OCI-LY7 (cell line): ENCODE measurements around the gene C4BPA. TPM values are rescaled to one million over a fixed set of nuclear protein-coding genes. Genes with fewer than 3 reads are reported as not detected.

Experiments used
- BruUV-seq: library from RNA; stranded (reverse); fragments of 400-500 nt; replicated peaks from 2 replicates; lab custom pipeline; 2021; lab: Mats Ljungman, UMichigan
- CTCF ChIA-PET: fragments of 300-600 bp; sonication (Branson Sonifier 250); formaldehyde crosslinking; loops from one replicate; lab custom pipeline; 2022; ENCODE audit warnings: antibody characterized with exemption; ENCODE audit not compliant: unreplicated experiment; lab: Charles Lee
- POLR2A ChIA-PET: fragments of 300-600 bp; sonication (Branson Sonifier 250); formaldehyde crosslinking; loops from one replicate; lab custom pipeline; 2022; ENCODE audit warnings: antibody characterized with exemption; lab: Charles Lee
- DNase-seq: peaks from one replicate; pipeline ENCODE4 v3.0.0-alpha.2; 2015; ENCODE audit warnings: low spot score
- H2AFZ ChIP-seq: fragments of 200-600 bp; sonication (generic), shearing (Covaris generic); 2 replicates; pipeline ENCODE4 v1.6.1; 2014; ENCODE audit warnings: mild to moderate bottlenecking, antibody characterized with exemption, low read length, moderate library complexity
- H3K27ac ChIP-seq: fragments of 200-600 bp; sonication (generic); 2 replicates; pipeline ENCODE4 v1.5.1; 2014; ENCODE audit warnings: mixed run types, low read depth, mild to moderate bottlenecking, moderate library complexity, low read length, inconsistent platforms; ENCODE audit not compliant: poor library complexity, severe bottlenecking
- H3K36me3 ChIP-seq: fragments of 200-600 bp; sonication (generic); 2 replicates; pipeline ENCODE4 v1.6.1; 2014; ENCODE audit warnings: mild to moderate bottlenecking, antibody characterized with exemption, low read length, moderate library complexity, mixed read lengths; ENCODE audit not compliant: insufficient read depth
- H3K4me1 ChIP-seq: fragments of 200-600 bp; sonication (generic); 2 replicates; pipeline ENCODE4 v1.5.1; 2014; ENCODE audit warnings: mild to moderate bottlenecking, low read length; ENCODE audit not compliant: insufficient read depth, poor library complexity, severe bottlenecking
- H3K4me2 ChIP-seq: fragments of 200-600 bp; sonication (generic); 2 replicates; pipeline ENCODE4 v1.6.1; 2014; ENCODE audit warnings: mild to moderate bottlenecking, low read length
- H3K4me3 ChIP-seq: fragments of 200-600 bp; sonication (generic); 2 replicates; pipeline ENCODE4 v1.5.1; 2014; ENCODE audit warnings: mild to moderate bottlenecking, low read depth, low read length; ENCODE audit not compliant: poor library complexity, severe bottlenecking
- H3K79me2 ChIP-seq: fragments of 200-600 bp; sonication (generic); 2 replicates; pipeline ENCODE4 v1.6.1; 2016; ENCODE audit warnings: low read depth, mild to moderate bottlenecking, low read length, moderate library complexity, mixed read lengths; ENCODE audit not compliant: insufficient read depth
- H3K9me2 ChIP-seq: fragments of 200-600 bp; sonication (generic); 2 replicates; pipeline ENCODE4 v1.6.1; 2016; ENCODE audit warnings: mild to moderate bottlenecking, low read length, mixed read lengths; ENCODE audit not compliant: insufficient read depth
- H3K9me3 ChIP-seq: fragments of 200-600 bp; sonication (generic); 2 replicates; pipeline ENCODE4 v1.6.1; 2014; ENCODE audit warnings: mild to moderate bottlenecking, mixed run types, low read length, mixed read lengths
- H4K20me1 ChIP-seq: fragments of 200-600 bp; sonication (generic); 2 replicates; pipeline ENCODE4 v1.6.1; 2014; ENCODE audit warnings: mild to moderate bottlenecking, antibody characterized with exemption, low read length, moderate library complexity, mixed read lengths; ENCODE audit not compliant: insufficient read depth
- EZH2phosphoT487 ChIP-seq: fragments of 200-600 bp; sonication (generic); IDR thresholded peaks from 2 replicates; pipeline ENCODE4 v1.6.1; 2018; ENCODE audit warnings: low read depth, borderline replicate concordance, mild to moderate bottlenecking, mixed run types, antibody characterized with exemption, low read length, moderate library complexity, mixed read lengths
- intact Hi-C: fragments of 100-400 bp; cut with micrococcal nuclease; formaldehyde crosslinking; loops from one replicate; pipeline ENCODE4 v1.10.0; 2022; ENCODE audit not compliant: unreplicated experiment
- total RNA-seq, 2 experiments: library from RNA; depleted of rRNA in 1 of 2; stranded (reverse); fragments of >200 nt in 1 of 2; shearing (Covaris generic) in 1 of 2; gene quantifications; 2 replicates each; pipeline ENCODE4 v1.2.3, GENCODE V29; 2014 to 2022
- TF ChIP-seq, protein P1 (sequence below): fragments of 200-600 bp; sonication (generic); conservative IDR thresholded peaks from 2 replicates; pipeline ENCODE4 v1.5.1; 2014; ENCODE audit warnings: mild to moderate bottlenecking, antibody characterized with exemption, low read length, moderate library complexity, mixed read lengths

C4BPA gene
- total RNA-seq, 2 experiments from 2014 or later, result not detected

DNA sequence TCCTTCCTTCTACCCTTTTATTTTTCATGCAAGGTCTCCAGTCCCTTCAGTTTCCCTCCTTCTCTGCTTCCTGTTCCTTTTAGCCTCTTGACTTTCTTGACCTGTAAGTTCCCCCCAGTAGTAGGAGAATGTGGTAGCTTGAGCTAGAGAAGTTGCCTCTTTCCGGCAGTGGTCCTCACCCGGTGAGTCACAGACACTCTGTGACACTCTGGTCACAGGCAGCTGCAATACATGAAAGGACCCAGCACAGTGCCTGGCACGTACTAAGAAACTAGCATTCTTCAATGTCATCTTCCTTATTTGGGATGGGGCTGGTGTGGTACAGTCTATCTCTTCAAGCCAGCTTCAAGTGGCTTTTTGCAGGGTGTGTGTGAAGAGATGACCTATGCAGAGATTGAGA, 35.0 kb upstream of the C4BPA start:
- no TSS peak for BruUV-seq
- Histone ChIP-seq H3K36me3 (peaks cover 46% of the 10 kb centered on the region), H3K9me3 (no peaks in the 10 kb centered on the region), H4K20me1 (no peaks in the 10 kb centered on the region), H3K9me2 (no peaks in the 10 kb centered on the region), H3K27ac (no peak overlapping the region), H3K4me3 (no peak overlapping the region), H3K79me2 (no peaks in the 10 kb centered on the region), H3K4me2 (no peak overlapping the region), H3K4me1 (peaks cover 6% of the 10 kb centered on the region), H2AFZ (no peak overlapping the region)
- CTCF ChIA-PET, result no interaction called here
- TF ChIP-seq EZH2phosphoT487, result no peak
- intact Hi-C loops, result no loop called here
- POLR2A ChIA-PET, result interaction anchor here (2.0 kb wide), 1 partner anchor 16 kb away, joined by 5 read pairs; the partner anchor contains the start of gene PFKFB2
- DNase-seq, result no peak

DNA sequence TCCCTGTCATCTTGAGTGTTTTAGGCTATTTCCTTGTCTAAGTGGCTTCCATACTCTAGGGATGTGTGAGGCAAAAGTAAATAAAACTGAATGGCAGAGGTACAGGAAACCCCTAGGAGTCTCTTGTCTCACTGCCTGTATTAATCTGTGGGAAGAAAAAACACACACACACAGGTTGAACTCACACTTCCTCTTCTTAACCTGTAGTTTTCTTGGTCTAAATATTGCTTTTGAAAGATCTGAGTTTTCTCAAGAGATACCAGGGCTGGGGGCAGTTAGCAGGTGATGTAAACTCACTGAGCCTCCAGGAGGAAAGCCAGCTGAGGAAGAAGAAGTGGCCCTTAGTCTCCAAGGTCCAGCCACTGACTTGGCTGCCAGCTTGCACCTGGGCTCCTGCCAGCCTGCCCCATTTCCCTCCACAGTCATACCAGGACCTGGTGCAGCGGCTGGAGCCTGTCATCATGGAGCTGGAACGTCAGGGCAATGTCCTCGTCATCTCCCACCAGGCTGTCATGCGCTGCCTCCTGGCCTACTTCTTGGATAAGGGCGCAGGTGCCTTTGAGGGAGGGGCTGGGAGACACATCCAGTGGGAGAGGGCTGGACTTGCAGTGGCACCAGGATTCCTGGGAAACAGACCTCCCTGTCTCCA, 34.1 kb upstream of the C4BPA start:
- DNase-seq, result no peak
- H3K4me3 ChIP-seq, result no peak overlapping the region
- intact Hi-C loops, result loop anchor here (10.0 kb wide), 1 partner anchor 65 kb away; no protein-coding TSS in a partner anchor
- TF ChIP-seq EZH2phosphoT487, result no peak
- TF ChIP-seq, protein P1, sequence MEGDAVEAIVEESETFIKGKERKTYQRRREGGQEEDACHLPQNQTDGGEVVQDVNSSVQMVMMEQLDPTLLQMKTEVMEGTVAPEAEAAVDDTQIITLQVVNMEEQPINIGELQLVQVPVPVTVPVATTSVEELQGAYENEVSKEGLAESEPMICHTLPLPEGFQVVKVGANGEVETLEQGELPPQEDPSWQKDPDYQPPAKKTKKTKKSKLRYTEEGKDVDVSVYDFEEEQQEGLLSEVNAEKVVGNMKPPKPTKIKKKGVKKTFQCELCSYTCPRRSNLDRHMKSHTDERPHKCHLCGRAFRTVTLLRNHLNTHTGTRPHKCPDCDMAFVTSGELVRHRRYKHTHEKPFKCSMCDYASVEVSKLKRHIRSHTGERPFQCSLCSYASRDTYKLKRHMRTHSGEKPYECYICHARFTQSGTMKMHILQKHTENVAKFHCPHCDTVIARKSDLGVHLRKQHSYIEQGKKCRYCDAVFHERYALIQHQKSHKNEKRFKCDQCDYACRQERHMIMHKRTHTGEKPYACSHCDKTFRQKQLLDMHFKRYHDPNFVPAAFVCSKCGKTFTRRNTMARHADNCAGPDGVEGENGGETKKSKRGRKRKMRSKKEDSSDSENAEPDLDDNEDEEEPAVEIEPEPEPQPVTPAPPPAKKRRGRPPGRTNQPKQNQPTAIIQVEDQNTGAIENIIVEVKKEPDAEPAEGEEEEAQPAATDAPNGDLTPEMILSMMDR, result no peak
- H2AFZ ChIP-seq, result no peak overlapping the region
- no peaks in the 10 kb centered on the region for H4K20me1 ChIP-seq
- no peak overlapping the region for H3K27ac ChIP-seq
- no peak overlapping the region for H3K4me2 ChIP-seq
- no peaks in the 10 kb centered on the region for H3K9me3 ChIP-seq
- POLR2A ChIA-PET, result no interaction called here
- CTCF ChIA-PET, result interaction anchor here (0.5 kb wide), 1 partner anchor 15 kb away, joined by 3 read pairs; no protein-coding TSS in a partner anchor
- H3K4me1 ChIP-seq, result peaks cover 6% of the 10 kb centered on the region
- no peaks in the 10 kb centered on the region for H3K9me2 ChIP-seq
- no TSS peak for BruUV-seq
- H3K79me2 ChIP-seq, result no peaks in the 10 kb centered on the region
- peaks cover 37% of the 10 kb centered on the region for H3K36me3 ChIP-seq

DNA sequence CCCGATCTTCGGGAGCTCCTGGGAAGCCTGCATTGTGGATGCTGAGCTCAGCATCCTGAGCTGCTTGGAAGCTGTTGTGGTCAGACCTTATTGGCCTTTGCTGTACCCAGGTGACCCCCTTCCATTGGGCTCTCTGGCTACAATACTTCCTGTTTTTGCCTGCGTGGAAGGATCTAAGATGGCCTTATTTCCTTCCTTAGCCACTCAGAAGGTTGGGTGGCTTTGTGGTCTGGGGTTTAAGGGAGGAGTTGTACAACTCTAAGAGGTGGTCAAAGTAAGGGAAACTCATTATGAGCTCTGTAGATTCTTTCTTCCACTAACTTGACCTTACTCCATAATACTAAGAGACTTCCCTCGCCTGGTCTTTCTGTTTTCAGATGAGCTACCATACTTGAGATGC, 33.2 kb upstream of the C4BPA start:
- Histone ChIP-seq H3K4me2 (no peak overlapping the region), H3K9me2 (no peaks in the 10 kb centered on the region), H3K36me3 (peaks cover 35% of the 10 kb centered on the region), H3K4me1 (peaks cover 6% of the 10 kb centered on the region), H3K27ac (no peak overlapping the region), H4K20me1 (no peaks in the 10 kb centered on the region), H2AFZ (no peak overlapping the region), H3K79me2 (no peaks in the 10 kb centered on the region), H3K4me3 (no peak overlapping the region), H3K9me3 (no peaks in the 10 kb centered on the region)
- DNase-seq, result no peak
- intact Hi-C loops, result loop anchor here (10.0 kb wide), 1 partner anchor 66 kb away; no protein-coding TSS in a partner anchor
- BruUV-seq, result no TSS peak
- ChIA-PET POLR2A (interaction anchor here (0.6 to 1.6 kb wide), 3 partner anchors 14 to 270 kb away, joined by 3 to 5 read pairs (median 4); partner anchors contain the start of gene PFKFB2), CTCF (interaction anchor here (0.9 kb wide), 1 partner anchor 18 kb away, joined by 4 read pairs; the partner anchor contains the start of gene PFKFB2)
- no peak for TF ChIP-seq EZH2phosphoT487
- TF ChIP-seq, protein P1, result no peak
